Panc1 (cell line): ENCODE data around the gene CYP2A6. TPM values are rescaled to one million over a fixed set of nuclear protein-coding genes. Genes with fewer than 3 reads are reported as not detected.
"Not testable (repeated sequence)": the region's sequence is repeated elsewhere in the genome, so short reads cannot be mapped to it uniquely, and the experiment has no call there.

Experiments used
- ATAC-seq: fragments of 200-7000 bp; cut with Tn5 transposase; 2 replicates; pipeline ENCODE4 v1.9.1; 2020; ENCODE audit warnings: mild to moderate bottlenecking, moderate library complexity
- BruUV-seq: library from RNA; stranded (reverse); fragments of 400-500 nt; replicated peaks from 2 replicates; lab custom pipeline; 2021; lab: Mats Ljungman, UMichigan
- CTCF ChIA-PET: fragments of 300-600 bp; sonication (Branson Sonifier 250); formaldehyde crosslinking; loops from one replicate; lab custom pipeline; 2022; ENCODE audit warnings: antibody characterized with exemption; lab: Charles Lee
- POLR2A ChIA-PET: fragments of 300-600 bp; sonication (Branson Sonifier 250); formaldehyde crosslinking; loops from one replicate; lab custom pipeline; 2022; ENCODE audit warnings: antibody characterized with exemption; lab: Charles Lee
- DNase-seq: peaks from one replicate; pipeline ENCODE4 v3.0.0-alpha.2; 2010; ENCODE audit warnings: low read depth, low spot score
- H3K27ac ChIP-seq: 2 replicates; pipeline ENCODE4 v1.5.1; 2011; ENCODE audit warnings: mild to moderate bottlenecking, low read length, inconsistent platforms
- H3K27me3 ChIP-seq: fragments of 200-500 bp; sonication (Bioruptor generic); 2 replicates; pipeline ENCODE4 v1.6.0; 2014; ENCODE audit warnings: low read length, inconsistent platforms; ENCODE audit not compliant: control insufficient read depth, insufficient read depth
- H3K36me3 ChIP-seq: fragments of 200-500 bp; sonication (Bioruptor generic); 2 replicates; pipeline ENCODE4 v1.5.1; 2014; ENCODE audit warnings: inconsistent platforms, mild to moderate bottlenecking, low read length, moderate library complexity; ENCODE audit not compliant: control insufficient read depth, insufficient read depth
- H3K4me1 ChIP-seq: 2 replicates; pipeline ENCODE4 v1.5.1; 2011; ENCODE audit warnings: inconsistent platforms, mild to moderate bottlenecking, low read length, moderate library complexity; ENCODE audit not compliant: control insufficient read depth, insufficient read depth
- H3K4me3 ChIP-seq, 2 experiments: 2 replicates each; pipeline ENCODE4 v1.5.1; 2011 to 2012; ENCODE audit warnings: low read depth in 2 of 2, low read length in 2 of 2, mild to moderate bottlenecking in 2 of 2, inconsistent platforms in 1 of 2, moderate library complexity in 1 of 2
- H3K9me3 ChIP-seq: fragments of 200-500 bp; sonication (Bioruptor generic); 2 replicates; pipeline ENCODE4 v1.5.1; 2014; ENCODE audit warnings: low read depth, mild to moderate bottlenecking, inconsistent platforms, low read length, moderate library complexity; ENCODE audit not compliant: control insufficient read depth, insufficient read depth
- POLR2AphosphoS5 ChIP-seq: IDR thresholded peaks from 2 replicates; pipeline ENCODE4 v1.6.1; 2012; ENCODE audit warnings: mild to moderate bottlenecking, low read depth, low read length, moderate library complexity
- REST ChIP-seq, 2 experiments: IDR thresholded peaks; 2 replicates each; pipeline ENCODE4 v1.6.1; 2011 to 2012; ENCODE audit warnings: low read depth in 2 of 2, control low read depth in 1 of 2, low read length in 1 of 2, mild to moderate bottlenecking in 1 of 2, moderate library complexity in 1 of 2; ENCODE audit not compliant: insufficient read depth in 1 of 2
- SIN3A ChIP-seq: IDR thresholded peaks from 2 replicates; pipeline ENCODE4 v1.6.1; 2012; ENCODE audit warnings: low read depth, mild to moderate bottlenecking, low read length, moderate library complexity, borderline replicate concordance; ENCODE audit not compliant: insufficient read depth
- TCF7L2 ChIP-seq: IDR thresholded peaks from 2 replicates; pipeline ENCODE4 v1.6.1; 2011; ENCODE audit warnings: mild to moderate bottlenecking, low read depth, low read length, inconsistent platforms
- in situ Hi-C: cut with HindIII; loops from 2 replicates; pipeline ENCODE4 v1.10.0; 2016; ENCODE audit warnings: low sequenced_read_pairs, low pct_unique_long_range_greater_than_20kb
- intact Hi-C: fragments of 100-400 bp; cut with micrococcal nuclease; formaldehyde crosslinking; loops from one replicate; pipeline ENCODE4 v1.10.0; 2022; ENCODE audit not compliant: unreplicated experiment
- total RNA-seq: library from RNA; stranded (reverse); gene quantifications from one replicate; pipeline ENCODE4 v1.2.1, GENCODE V29; 2021; ENCODE audit not compliant: unreplicated experiment
- TF ChIP-seq, protein P1 (sequence below): fragments of 450-650 bp; IDR thresholded peaks from 2 replicates; pipeline ENCODE4 v1.5.1; 2017; ENCODE audit warnings: mild to moderate bottlenecking

Gene CYP2A6
- total RNA-seq, 1 experiment from 2014 or later = 0.41 TPM

- DNase-seq, H3K27me3 ChIP-seq, in situ Hi-C loops, BruUV-seq, CTCF ChIA-PET, H3K9me3 ChIP-seq, intact Hi-C loops, H3K27ac ChIP-seq, H3K4me1 ChIP-seq, H3K4me3 ChIP-seq, H3K36me3 ChIP-seq, ATAC-seq: not testable (repeated sequence)
- POLR2A ChIA-PET = interaction anchor here (0.5 kb wide), 1 partner anchor 160 kb away, joined by 4 read pairs; no protein-coding TSS in a partner anchor
Measured at GRCh38 chr19:40822704-40823553, 27.3 kb downstream of the CYP2A6 start.

- in situ Hi-C loops (no loop called here), intact Hi-C loops (no loop called here)
- Histone ChIP-seq H3K4me3 (no peak overlapping the region), H3K27me3 (no peaks in the 10 kb centered on the region), H3K4me1 (peaks cover 4% of the 10 kb centered on the region; the same call in 1 of the 2 replicates), H3K9me3 (no peaks in the 10 kb centered on the region), H3K36me3 (no peaks in the 10 kb centered on the region), H3K27ac (no peak overlapping the region)
- ChIA-PET POLR2A (interaction anchor here (0.5 kb wide), 1 partner anchor 159 kb away, joined by 4 read pairs; no protein-coding TSS in a partner anchor), CTCF (no interaction called here)
- TF ChIP-seq SIN3A = no peak
- TF ChIP-seq POLR2AphosphoS5 = no peak
- TF ChIP-seq REST (IDR thresholded peaks at IDR 0.05; ENCODE audit: insufficient read depth in 1 of 2, low read depth in 2 of 2, low read length in 1 of 2) = no peak
- TF ChIP-seq, protein P1, sequence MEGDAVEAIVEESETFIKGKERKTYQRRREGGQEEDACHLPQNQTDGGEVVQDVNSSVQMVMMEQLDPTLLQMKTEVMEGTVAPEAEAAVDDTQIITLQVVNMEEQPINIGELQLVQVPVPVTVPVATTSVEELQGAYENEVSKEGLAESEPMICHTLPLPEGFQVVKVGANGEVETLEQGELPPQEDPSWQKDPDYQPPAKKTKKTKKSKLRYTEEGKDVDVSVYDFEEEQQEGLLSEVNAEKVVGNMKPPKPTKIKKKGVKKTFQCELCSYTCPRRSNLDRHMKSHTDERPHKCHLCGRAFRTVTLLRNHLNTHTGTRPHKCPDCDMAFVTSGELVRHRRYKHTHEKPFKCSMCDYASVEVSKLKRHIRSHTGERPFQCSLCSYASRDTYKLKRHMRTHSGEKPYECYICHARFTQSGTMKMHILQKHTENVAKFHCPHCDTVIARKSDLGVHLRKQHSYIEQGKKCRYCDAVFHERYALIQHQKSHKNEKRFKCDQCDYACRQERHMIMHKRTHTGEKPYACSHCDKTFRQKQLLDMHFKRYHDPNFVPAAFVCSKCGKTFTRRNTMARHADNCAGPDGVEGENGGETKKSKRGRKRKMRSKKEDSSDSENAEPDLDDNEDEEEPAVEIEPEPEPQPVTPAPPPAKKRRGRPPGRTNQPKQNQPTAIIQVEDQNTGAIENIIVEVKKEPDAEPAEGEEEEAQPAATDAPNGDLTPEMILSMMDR = no peak
- no peak for TF ChIP-seq TCF7L2
- DNase-seq (no peak), ATAC-seq (no peak)
- BruUV-seq = no TSS peak
Measured at GRCh38 chr19:40822161-40822560, 28.1 kb downstream of the CYP2A6 start.
